GM12801 (cell line): ENCODE measurements around the gene SPEN.

Source experiments
- CTCF ChIP-seq: IDR thresholded peaks from one replicate; pipeline ENCODE4 v1.5.1; 2011; ENCODE audit warnings: control low read depth; ENCODE audit not compliant: insufficient read length; ENCODE audit errors: extremely low read depth

The SPEN gene

GRCh38 chr1:15848929-15849774, 1.6 kb downstream of the SPEN start:
- TF ChIP-seq CTCF, result no peak

- no peak for TF ChIP-seq CTCF
Measured at GRCh38 chr1:15849775-15850324, 2.3 kb downstream of the SPEN start.

- TF ChIP-seq CTCF, result no peak
Measured at GRCh38 chr1:15850471-15851001, 3.0 kb downstream of the SPEN start.

GRCh38 chr1:15851210-15852035, 3.9 kb downstream of the SPEN start:
- TF ChIP-seq CTCF, result no peak

GRCh38 chr1:15852036-15852827, 4.7 kb downstream of the SPEN start:
- TF ChIP-seq CTCF, result no peak

GRCh38 chr1:15852828-15853302, 5.4 kb downstream of the SPEN start:
- TF ChIP-seq CTCF, result no peak
